Measurements from ENCODE around the gene ZBTB40.

Gene ZBTB40

DNA sequence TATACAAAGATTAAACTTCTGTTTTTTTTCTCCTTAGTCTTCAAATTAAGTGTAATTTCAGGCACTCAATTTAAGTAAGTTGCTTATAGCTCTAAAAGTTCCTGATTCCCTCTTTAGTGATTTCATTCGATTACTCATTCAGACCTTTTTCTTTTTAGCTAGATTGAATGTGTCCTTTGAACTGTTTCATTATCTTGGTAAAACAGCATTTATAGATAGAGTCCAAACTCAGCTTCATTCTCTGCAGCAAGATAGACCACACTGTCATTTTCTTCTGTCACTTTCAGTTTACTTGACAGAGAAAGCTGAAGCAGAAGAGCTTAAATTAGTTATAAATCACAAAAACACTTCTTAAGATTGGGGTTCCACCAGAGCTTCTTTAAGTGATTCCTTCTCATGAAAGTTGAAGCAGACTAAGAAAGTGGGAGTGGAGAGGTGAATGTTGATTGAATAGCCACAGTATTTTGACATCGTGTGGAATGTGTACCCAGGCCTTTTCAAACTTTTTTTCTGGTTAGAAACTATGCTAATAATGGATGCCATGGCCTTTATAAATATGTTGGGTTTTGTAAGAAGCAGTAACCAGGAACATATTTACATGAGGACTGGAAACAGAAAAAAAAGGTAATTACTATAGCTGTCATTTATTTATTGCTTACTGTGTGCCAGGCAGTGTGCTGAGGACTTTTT lies 52.2 kb downstream of the ZBTB40 start:
- DNase-seq (ENCODE audit: low spot score), result no peak

- DNase-seq (ENCODE audit: low spot score), result no peak
These were observed 54.6 kb downstream of the ZBTB40 start for GRCh38 chr1:22506130-22506692.

- DNase-seq (ENCODE audit: low spot score), result no peak
These were observed 55.9 kb downstream of the ZBTB40 start for GRCh38 chr1:22507587-22507986.

- no peak for DNase-seq (ENCODE audit: low spot score)
These were observed 56.7 kb downstream of the ZBTB40 start for GRCh38 chr1:22508329-22508728.

- DNase-seq (ENCODE audit: low spot score), result no peak
These were observed 57.3 kb downstream of the ZBTB40 start for GRCh38 chr1:22508991-22509390.

GRCh38 chr1:22509815-22510214 lies 58.2 kb downstream of the ZBTB40 start:
- no peak for DNase-seq (ENCODE audit: low spot score)

DNA sequence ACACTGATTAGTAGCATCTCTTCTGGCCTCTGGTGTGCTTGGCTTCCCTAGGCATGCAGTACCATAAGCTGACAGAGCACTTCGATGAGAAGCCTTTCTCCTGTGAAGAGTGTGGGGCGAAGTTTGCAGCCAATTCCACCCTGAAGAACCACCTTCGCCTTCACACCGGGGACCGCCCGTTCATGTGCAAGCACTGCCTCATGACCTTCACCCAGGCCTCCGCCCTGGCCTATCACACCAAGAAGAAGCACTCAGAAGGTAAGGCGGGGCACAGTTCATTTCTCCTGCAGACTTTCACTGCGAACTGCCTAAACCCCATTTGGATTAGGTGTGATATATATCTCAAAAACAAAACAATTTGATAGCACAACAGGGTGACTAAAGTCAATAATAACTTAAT lies 61.2 kb downstream of the ZBTB40 start:
- DNase-seq (ENCODE audit: low spot score), result no peak

DNA sequence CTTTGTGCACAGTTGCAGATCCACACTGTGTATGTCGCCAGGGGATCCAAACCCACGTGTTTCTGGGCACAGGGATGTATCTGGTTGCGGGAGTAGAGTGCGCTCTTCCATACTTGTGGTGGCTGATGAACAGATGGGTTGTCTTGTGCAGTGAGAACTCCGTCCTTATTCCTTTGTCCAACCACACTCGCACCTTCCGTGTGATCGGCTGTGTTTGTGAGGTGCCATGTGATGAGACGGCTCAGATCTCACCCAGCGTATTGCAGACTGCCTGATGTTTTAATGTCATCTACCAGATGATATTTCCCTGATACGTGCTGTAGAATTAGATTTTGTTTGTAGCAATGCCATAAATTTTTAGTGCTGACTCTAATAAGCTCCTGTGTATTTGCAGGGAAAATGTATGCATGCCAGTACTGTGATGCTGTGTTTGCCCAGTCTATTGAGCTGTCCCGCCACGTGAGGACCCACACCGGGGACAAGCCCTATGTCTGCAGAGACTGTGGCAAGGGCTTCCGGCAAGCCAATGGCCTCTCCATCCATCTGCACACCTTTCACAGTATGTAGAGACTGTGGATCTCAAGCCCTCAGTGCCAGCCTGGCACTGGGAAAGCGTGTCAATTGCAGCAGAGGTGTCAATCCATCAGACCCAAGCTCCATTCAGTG lies 65.4 kb downstream of the ZBTB40 start:
- DNase-seq (ENCODE audit: low spot score), result no peak

DNA sequence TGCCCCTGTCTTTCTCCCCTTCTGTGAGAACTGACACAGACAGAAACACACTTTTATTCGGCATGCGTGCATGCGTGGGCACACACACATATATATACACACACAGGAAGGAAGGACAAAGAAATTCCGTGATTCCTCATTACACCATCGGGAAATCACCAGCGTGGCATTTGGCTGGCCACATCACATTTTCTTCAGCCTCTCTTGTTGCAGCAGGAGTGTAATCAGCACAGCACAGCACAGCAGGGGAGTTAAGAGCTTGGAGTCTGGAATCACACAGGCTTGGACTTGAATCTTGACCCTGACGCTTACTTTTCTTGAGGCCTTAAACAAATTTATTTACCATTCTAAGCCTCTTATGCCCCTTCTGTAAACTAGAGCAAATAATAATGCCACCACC lies 66.3 kb downstream of the ZBTB40 start:
- DNase-seq (ENCODE audit: low spot score), result no peak

- DNase-seq (ENCODE audit: low spot score), result no peak
These were observed 66.7 kb downstream of the ZBTB40 start for GRCh38 chr1:22518379-22518778.

GRCh38 chr1:22520871-22521270 lies 69.2 kb downstream of the ZBTB40 start:
- no peak for DNase-seq (ENCODE audit: low spot score)

DNA sequence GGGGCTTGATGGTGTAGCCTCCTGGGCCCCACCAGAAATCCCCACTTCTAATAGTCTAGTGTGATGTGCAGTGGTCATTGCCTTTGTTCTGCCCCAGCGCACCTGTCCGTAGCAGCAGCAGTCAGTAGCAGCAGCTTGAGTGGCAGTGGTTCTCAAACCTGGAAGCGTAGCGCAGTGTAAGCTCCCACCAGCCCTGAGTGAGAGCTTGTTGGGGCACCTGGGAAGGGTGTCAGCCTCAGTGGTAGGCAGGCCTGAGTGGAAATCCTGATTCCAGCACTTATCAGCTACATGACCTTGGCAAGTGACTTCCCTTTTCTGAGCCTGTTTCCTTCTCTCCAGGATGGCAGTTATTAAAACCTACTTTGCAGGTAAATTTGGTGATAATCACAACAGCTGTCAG lies 70.0 kb downstream of the ZBTB40 start:
- DNase-seq (ENCODE audit: low spot score), result no peak

DNA sequence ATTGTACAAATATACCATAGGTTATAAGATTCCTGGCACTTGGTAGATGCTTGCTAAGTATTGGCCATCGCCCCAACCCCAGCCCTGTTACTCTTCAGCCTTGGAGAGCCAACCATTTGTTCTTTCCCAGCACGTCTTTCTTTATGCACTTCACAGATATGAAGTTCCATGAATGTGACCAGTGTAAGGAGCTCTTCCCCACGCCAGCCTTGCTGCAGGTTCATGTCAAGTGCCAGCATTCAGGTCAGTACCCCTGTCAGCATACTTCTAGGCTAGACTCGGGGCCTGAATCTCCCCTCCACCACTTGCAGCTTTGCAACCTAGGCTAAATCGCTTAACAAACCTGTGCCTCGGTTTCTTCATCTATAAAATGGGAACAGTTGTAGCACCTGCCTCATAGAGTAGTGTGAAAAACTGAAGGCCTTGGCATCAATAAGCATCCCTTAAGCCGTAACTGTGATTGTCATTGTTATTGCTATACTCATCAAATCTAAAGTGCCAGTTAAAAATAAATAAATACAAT lies 70.6 kb downstream of the ZBTB40 start:
- DNase-seq (ENCODE audit: low spot score), result no peak

DNA sequence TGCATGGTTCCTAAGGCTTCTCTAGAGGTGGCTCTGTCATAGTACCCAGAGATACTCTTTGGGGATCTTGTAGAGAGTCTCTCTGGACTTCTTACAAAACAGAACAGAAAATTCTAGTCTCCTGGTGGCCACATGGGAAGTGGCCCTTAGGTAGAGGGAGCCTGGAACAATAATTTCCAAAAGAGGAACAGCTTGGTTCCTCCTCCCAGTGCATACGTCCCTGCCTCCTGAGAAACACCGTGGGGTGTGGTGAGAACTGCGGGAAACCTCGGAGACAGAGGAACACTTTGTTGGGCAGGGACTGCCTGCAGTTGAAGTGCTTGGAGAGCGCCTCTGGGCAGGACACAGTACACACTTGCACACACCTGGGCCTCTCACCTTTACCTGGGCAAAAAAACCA lies 72.8 kb downstream of the ZBTB40 start:
- DNase-seq (ENCODE audit: low spot score), result no peak

DNA sequence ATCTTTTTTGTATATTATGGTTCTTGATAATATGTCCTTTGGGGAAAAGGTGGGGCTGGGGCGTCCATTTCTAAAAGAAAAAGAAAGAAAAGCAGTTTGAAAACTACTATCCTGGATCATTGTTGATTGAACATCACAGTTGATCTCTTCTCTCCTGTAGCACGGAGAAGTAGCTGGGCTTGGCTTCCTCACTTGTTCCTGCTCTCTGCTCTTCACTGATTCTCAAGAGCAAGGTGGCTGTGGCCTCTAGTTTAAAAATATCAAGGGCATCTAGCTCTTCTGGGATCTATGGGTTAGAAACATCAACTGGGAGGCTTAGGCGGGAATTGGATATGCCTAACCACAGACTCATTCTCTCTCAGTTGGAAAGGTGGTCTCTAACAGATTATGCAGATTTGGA lies 73.6 kb downstream of the ZBTB40 start:
- no peak for DNase-seq (ENCODE audit: low spot score)

DNA sequence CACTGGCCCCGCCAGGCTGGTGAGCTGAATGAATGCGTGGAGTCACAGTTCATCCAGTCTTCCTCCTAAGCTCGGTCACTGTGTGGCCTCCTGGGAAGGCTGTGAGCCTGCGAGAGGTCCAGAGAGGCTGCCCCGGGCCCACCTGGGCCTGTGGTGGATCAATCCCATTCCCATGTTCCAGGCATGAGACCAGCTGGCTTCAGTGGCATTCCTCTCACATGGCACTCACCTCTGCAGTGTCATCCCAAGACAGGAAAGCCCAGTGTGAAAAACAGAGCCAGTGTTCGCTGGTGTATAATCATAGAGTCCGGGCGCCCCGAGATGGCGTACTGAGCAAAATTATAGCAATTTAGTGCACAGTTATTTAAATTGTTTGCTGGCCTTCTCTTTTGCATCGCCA lies 74.0 kb downstream of the ZBTB40 start:
- no peak for DNase-seq (ENCODE audit: low spot score)

DNA sequence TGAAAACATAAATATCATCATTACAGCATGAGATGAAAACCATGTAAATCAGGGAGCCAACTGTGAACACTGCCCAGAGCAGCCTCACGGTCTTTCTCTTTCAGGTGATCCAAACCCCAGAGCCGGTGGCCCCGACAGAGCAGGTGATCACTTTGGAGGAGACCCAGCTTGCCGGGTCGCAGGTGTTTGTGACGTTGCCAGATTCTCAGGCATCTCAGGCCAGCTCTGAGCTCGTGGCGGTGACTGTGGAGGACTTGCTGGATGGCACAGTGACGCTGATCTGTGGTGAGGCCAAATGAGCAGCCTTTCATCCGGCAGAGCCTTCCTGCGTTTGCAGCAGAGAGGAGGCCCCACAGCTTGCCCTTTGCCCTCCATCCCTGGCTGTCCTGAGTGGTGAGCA lies 74.4 kb downstream of the ZBTB40 start:
- no peak for DNase-seq (ENCODE audit: low spot score)

DNA sequence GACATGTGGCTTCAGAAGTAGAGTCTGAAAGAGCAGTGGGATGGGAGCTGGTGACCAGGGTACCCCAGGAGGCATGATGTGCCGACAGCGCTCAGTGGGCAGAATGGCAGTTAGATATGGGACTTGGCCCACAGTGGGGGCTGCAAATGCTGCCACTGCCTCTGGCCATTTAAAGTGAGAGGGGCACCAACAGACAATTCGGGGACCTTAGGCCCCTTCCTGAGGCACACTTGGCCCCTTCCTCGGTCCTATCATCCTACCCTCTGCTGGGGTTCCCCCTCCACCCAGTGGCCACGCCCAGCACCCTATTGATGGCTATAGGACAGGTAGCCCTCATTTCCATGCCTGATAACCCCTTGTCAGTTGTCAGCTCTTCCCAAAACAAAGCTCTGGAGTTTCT lies 75.0 kb downstream of the ZBTB40 start:
- no peak for DNase-seq (ENCODE audit: low spot score)

DNA sequence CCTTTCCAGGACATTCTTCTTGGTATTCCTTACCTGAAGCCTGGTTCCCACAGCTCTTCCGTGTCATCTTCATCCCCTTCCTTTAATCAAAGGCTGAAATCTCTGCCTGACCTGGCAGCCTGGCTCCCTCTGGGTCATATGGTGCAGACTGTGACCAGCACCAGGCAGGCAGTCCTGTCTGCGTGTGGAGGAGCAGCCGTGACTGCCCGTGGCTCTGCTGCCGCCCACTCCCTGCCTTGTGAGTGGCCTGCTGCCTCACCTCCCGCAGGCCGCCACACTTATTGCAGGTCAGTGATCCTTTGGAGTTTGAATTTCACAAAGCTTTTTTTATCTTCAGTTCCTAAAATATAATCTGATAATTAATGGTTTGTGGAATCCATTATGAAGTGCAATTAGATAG lies 75.5 kb downstream of the ZBTB40 start:
- no peak for DNase-seq (ENCODE audit: low spot score)

GRCh38 chr1:22527555-22528296 lies 76.1 kb downstream of the ZBTB40 start:
- no peak for DNase-seq (ENCODE audit: low spot score)

DNA sequence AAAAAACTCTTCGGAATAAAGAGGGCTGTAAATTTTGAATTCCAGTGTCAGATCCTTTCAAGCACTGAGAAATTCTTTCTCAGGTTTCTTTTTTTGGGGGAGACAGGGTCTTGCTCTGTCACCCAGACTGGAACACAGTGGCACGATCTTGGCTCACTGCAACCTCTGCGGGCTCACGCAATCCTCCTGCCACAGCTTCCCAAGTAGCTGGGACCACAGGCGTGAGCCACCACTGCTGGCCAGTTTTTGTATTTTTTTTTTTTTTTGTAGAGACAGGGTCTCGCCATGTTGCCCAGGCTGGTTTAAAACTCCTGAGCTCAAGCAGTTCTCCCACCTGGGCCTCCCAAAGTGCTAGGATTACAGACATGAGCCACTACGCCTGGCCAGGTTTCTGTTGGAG lies 76.8 kb downstream of the ZBTB40 start:
- no peak for DNase-seq (ENCODE audit: low spot score)

- no peak for DNase-seq (ENCODE audit: low spot score)
These were observed 78.4 kb downstream of the ZBTB40 start for GRCh38 chr1:22529901-22530621.
